Measurements from ENCODE around the gene KNCN.

KNCN gene

GRCh38 chr1:46549697-46550681, 1.5 kb downstream of the KNCN start:
- DNase-seq, result no peak
- in situ Hi-C loops (cut with HindIII; ENCODE audit: low pct_ligation_motif_present, low pct_unique_long_range_greater_than_20kb, low sequenced_read_pairs), result no loop called here

- in situ Hi-C loops (cut with HindIII; ENCODE audit: low pct_ligation_motif_present, low pct_unique_long_range_greater_than_20kb, low sequenced_read_pairs), result no loop called here
- peak; percentile 56 for DNase-seq
These were observed 3.7 kb downstream of the KNCN start for GRCh38 chr1:46547481-46548383.

DNA sequence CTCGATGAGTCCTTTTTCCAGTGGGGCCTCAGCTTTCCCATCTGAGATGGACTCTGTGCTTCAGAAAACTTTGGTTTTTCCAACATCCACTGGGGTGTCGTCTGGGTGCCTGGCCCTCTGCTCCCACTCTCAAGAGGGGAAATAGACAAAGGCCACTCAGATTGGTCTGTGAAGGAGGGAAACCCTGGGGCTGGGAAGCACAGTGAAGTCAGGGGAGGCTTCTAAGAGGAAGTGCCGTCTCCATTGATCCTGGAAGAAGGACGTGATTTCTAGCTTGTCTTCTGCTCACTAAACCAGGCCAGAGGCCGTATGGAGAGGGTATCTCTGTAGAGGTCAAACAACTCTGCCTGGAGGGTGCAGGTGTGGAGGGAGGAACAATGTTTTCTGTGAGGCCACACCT, 5.2 kb downstream of the KNCN start:
- in situ Hi-C loops (cut with HindIII; ENCODE audit: low pct_ligation_motif_present, low pct_unique_long_range_greater_than_20kb, low sequenced_read_pairs), result no loop called here
- DNase-seq, result no peak

- in situ Hi-C loops (cut with HindIII; ENCODE audit: low pct_ligation_motif_present, low pct_unique_long_range_greater_than_20kb, low sequenced_read_pairs), result no loop called here
These were observed 5.7 kb downstream of the KNCN start for GRCh38 chr1:46545784-46546183.

GRCh38 chr1:46544561-46545240, 6.7 kb downstream of the KNCN start:
- no peak for DNase-seq
- in situ Hi-C loops (cut with HindIII; ENCODE audit: low pct_ligation_motif_present, low pct_unique_long_range_greater_than_20kb, low sequenced_read_pairs), result no loop called here

More at GRCh38 chr1:46545784-46546183, 5.7 kb downstream of the KNCN start:
- no peak for DNase-seq

DNA sequence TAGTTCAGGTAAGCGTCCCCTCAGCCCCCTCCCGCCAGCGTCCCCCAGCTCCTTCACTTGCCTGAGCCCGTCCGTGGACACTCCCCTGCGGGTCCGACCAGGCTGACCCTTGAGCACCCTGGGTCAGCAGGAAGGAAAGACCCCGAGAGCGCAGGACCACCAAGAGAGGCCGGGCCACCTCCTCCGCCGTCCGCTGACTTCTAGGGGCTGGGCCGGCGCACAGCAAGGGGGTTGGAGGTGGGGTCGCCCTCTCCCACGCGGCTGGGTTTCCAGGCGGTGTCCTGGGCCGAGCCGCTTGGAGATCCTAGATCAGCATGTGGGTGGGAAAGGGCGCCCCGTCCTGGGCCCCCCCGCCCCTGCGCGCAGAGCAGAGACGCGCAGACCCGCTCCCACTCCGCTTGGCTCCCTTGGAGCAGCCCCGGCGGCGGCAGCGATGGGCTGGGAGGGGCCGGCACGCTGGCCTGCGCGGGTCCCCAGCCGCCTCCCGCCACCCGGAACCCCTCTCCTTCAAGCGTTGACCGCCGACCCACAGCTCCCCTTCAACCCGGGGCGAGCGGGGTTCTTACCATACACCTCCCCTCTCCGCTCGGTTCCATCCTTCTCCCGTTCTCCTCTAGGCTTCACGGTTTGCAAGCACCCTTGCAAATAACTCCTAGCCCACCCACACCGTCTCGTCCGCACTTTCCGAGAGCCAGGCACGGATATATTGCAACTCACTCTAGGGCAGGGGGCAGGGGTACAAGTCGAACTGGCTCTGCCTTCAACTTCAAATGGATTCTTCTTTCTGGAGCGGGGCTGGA, 7.5 kb downstream of the KNCN start:
- in situ Hi-C loops (cut with HindIII; ENCODE audit: low pct_ligation_motif_present, low pct_unique_long_range_greater_than_20kb, low sequenced_read_pairs), result no loop called here
- DNase-seq, result no peak

DNA sequence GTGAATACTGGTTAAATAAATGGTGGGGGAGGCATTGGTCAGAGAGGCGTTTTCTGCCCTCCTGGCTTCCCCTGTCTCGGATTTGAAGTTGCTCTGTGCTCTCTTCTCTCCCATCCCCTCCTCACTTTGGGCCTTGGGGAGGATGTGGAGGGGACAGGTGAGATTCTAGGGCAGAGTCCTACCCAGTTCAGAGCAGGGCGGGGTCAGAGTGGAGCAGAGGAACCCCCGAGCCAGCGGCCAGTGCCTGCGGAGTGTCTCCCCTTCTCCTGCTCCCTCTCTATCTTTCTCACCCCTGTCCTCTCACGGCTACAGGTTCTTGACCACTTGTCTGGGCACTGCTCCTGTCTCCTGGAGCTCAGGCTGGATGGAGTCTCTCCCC, 8.1 kb downstream of the KNCN start:
- no peak for DNase-seq
- in situ Hi-C loops (cut with HindIII; ENCODE audit: low pct_ligation_motif_present, low pct_unique_long_range_greater_than_20kb, low sequenced_read_pairs), result no loop called here

- in situ Hi-C loops (cut with HindIII; ENCODE audit: low pct_ligation_motif_present, low pct_unique_long_range_greater_than_20kb, low sequenced_read_pairs), result no loop called here
These were observed 11.5 kb downstream of the KNCN start for GRCh38 chr1:46539972-46540371.

GRCh38 chr1:46538147-46538546, 13.3 kb downstream of the KNCN start:
- no peak for DNase-seq
- in situ Hi-C loops (cut with HindIII; ENCODE audit: low pct_ligation_motif_present, low pct_unique_long_range_greater_than_20kb, low sequenced_read_pairs), result no loop called here

More at GRCh38 chr1:46539972-46540371, 11.5 kb downstream of the KNCN start:
- peak; percentile 61 for DNase-seq

DNA sequence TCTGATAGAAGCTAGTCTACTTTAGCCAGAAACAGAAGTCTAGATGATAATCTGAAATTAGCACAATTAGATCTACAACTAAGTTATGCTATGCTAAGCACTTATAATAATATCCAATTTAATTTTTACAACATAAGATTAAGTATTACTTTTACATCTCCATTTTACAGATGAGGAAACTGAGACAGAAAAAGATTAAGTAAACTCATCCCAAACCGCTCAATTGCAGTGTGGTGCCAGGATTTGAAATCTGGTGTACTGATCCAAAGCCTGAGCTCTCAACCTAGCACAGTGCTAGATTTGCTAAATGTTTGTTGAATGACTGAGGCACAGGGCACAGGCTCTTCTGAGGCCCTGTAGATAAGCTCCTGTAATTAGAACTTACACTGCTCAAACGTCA, 13.8 kb downstream of the KNCN start:
- in situ Hi-C loops (cut with HindIII; ENCODE audit: low pct_ligation_motif_present, low pct_unique_long_range_greater_than_20kb, low sequenced_read_pairs), result no loop called here
- no peak for DNase-seq

DNA sequence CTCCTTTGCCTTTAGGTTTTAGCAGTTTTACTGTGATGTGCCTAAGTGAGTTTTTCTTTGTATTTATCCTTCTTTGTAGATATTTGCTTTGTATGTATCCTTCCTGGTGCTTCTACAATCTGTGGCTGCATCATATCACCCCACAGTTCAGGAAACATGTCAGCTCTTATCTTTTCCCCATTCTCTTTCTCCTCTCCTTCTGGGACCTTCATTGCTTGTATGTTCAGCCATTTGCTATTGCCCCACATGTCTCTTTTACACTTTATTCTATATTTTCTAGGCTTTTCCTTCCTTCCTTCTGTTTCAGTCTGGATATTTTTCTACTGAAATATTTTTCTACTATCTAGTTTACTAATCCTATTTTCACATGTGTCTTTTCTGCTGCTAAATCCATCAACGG, 14.9 kb downstream of the KNCN start:
- in situ Hi-C loops (cut with HindIII; ENCODE audit: low pct_ligation_motif_present, low pct_unique_long_range_greater_than_20kb, low sequenced_read_pairs), result no loop called here
- DNase-seq, result no peak

DNA sequence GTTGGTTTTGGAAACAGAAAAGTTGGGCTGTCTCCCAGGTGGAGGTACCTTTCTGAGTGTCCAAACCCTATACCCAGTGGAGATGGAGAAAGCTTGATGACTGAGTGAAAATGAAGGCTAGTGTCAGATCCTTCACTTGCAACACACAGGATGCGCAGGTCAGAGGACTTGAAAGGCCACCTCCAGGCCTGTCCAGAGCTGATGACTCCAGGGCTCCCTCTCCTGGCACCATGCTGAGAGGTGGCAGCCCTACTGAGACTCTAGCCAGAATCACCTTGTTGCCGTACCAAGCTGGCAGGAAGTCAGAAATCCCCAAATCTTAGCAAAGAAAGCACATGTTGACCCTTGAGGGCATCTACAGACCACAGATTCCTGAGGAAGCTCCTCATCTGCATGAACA, 16.4 kb downstream of the KNCN start:
- in situ Hi-C loops (cut with HindIII; ENCODE audit: low pct_ligation_motif_present, low pct_unique_long_range_greater_than_20kb, low sequenced_read_pairs), result no loop called here
- peak; percentile 39 for DNase-seq

DNA sequence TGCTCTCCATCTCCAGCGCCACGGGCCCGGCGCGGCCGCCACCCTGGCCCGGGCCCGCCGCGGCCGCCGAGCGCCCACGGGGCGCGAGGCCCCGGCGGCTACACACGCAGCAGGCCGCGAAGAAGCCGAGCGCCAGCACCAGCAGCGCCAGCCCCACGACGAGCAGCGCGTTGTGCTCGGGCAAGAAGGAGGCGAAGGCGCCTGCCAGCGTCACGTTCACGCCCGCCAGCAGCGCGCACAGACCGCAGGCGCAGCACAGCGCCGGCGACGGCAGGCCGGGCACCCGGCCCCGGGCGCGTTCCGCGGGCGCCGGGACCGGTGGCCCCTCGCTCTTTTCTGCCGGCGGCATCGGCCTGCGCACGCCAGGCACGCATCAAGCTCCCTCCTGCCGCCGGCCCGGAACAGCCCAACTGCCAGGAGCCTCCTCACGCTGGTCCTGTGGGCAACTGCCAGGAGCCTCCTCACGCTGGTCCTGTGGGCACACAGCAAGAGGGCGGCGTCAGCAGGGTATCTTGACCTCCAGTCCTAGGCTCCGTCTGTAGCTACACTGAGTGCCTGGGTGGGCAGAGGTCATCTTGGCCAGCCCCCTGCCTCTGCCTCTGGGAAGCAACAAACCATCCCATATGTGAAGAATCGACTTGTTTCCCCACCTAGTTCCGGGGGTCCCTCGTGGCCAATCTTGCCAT, 18.1 kb downstream of the KNCN start:
- in situ Hi-C loops (cut with HindIII; ENCODE audit: low pct_ligation_motif_present, low pct_unique_long_range_greater_than_20kb, low sequenced_read_pairs), result no loop called here
- no peak for DNase-seq

GRCh38 chr1:46532498-46533178, 18.8 kb downstream of the KNCN start:
- peak; percentile 44 for DNase-seq
- in situ Hi-C loops (cut with HindIII; ENCODE audit: low pct_ligation_motif_present, low pct_unique_long_range_greater_than_20kb, low sequenced_read_pairs), result no loop called here

- no peak for DNase-seq
- in situ Hi-C loops (cut with HindIII; ENCODE audit: low pct_ligation_motif_present, low pct_unique_long_range_greater_than_20kb, low sequenced_read_pairs), result no loop called here
These were observed 19.4 kb downstream of the KNCN start for GRCh38 chr1:46532095-46532494.

- no peak for DNase-seq
- in situ Hi-C loops (cut with HindIII; ENCODE audit: low pct_ligation_motif_present, low pct_unique_long_range_greater_than_20kb, low sequenced_read_pairs), result no loop called here
These were observed 20.5 kb downstream of the KNCN start for GRCh38 chr1:46530791-46531409.

- DNase-seq, result no peak
- in situ Hi-C loops (cut with HindIII; ENCODE audit: low pct_ligation_motif_present, low pct_unique_long_range_greater_than_20kb, low sequenced_read_pairs), result no loop called here
These were observed 21.1 kb downstream of the KNCN start for GRCh38 chr1:46530311-46530710.

Measured in ACHN (cell line).